NCI-H82 treated with DMSO at 0.1 percent for 48 hours (cell line): Measurements from ENCODE around the gene GALNTL6.

Experiments
- DNase-seq: peaks from one replicate; lab custom pipeline; 2025; ENCODE audit not compliant: unreplicated experiment; lab: John Stamatoyannopoulos, UW

Gene GALNTL6

DNA sequence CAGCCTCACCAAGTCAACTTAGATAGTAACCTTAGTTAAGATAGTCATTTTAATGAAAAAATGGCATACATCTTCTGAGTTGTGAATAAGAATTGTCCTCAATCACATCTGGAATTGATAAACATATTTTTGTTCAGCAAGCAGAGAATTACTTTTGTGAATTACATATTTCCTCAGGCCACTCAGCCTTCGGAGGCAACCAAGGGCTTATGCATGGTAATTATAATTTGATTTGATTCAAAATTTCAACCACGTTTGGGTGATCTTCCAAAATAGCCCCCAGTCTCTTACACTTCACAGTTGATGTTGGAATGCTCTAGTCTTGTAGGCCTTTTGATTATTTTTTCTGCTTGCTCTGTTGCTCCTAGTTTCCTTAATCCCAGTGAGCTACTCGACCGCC, 63.4 kb downstream of the GALNTL6 start:
- no peak for DNase-seq

- no peak for DNase-seq
These were observed 66.9 kb downstream of the GALNTL6 start for GRCh38 chr4:171880136-171880535.

DNA sequence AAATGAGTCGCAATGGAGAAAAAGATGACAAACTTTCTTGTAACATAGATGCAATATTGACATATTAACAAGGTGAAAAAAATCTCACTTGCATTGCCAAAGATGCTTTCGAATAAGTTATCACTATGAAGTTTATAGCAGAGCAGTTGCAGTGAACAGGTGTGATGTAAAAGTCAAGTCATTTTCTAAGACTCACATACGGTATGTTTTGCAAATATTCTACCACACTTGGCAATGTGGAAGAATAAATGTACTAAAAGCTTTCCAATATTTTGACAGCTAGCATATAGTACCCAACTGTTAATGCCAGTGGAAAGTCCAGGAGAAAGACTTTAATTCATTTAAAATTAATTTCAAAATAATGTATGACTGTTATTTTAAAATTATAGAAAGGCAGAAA, 76.5 kb downstream of the GALNTL6 start:
- no peak for DNase-seq

GRCh38 chr4:171891038-171891437, 77.8 kb downstream of the GALNTL6 start:
- DNase-seq = no peak

DNA sequence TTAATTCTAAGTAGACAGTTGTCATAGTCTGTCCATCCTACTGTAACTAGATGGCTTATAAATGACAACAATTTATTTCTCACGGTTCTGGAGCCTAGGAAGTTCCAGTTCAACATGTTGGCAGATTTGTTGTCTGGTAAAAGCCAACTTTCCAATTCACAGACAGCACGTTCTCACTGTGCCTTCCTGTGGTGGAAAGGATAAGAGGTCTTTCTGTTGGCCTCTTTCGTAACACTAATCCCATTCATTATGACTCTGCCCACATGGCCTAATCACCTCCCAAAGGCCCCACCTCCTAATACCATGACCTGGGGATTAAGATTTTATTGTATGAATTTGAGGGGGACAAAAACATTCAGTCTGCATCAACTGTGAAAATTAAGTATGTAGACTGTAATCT, 83.2 kb downstream of the GALNTL6 start:
- no peak for DNase-seq

DNA sequence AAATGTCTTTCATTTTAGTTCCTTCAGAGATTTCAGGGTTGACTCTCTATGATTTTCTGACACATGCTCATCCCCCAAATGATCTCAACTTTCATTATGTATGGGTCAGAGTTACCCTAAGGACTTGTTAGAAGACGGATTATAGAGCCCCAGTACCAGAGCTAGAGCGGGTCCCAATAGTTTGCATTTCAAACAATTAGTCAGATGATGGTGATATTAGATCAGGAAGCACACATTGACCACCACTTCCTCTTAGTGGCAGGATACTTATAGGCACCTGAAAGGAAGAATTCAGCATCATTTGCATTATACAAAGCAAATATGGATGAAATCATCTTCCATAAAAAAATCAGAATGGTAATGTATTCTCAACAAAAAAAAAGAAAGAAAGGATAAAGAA, 106.1 kb downstream of the GALNTL6 start:
- DNase-seq = no peak

- no peak for DNase-seq
These were observed 107.7 kb downstream of the GALNTL6 start for GRCh38 chr4:171920901-171921300.

DNA sequence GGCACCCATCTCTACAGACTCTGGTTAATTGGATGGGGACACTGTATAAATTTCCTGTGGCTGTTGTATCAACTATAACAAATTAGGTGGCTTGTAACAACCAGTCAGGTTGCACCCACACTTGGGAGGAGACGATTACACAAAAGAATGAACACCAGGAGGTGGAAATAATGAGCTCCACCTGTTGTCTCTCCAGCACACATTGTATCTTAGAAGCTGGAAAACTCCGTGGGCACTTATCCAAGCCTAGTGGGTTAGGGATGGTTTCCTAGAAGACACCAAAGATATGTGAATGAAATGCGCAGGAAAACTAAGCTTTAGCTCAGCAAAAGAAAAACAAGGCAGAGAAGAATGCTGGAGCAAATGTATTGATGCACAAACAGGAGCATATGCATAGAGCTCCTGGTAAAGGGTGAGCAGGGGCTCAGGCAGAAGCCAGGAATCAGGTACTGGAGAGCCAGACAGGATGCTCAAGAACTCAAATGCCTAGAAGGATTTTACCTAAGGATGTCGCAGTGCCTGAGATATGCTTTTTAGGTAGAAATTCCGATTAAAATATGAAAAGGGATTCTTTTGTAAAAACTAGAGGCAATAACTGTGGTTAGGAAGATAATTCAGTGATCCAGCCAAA, 111.7 kb downstream of the GALNTL6 start:
- no peak for DNase-seq

GRCh38 chr4:171928336-171928735, 115.1 kb downstream of the GALNTL6 start:
- DNase-seq = no peak

GRCh38 chr4:171929477-171929876, 116.3 kb downstream of the GALNTL6 start:
- no peak for DNase-seq

GRCh38 chr4:171929907-171930306, 116.7 kb downstream of the GALNTL6 start:
- DNase-seq = no peak

DNA sequence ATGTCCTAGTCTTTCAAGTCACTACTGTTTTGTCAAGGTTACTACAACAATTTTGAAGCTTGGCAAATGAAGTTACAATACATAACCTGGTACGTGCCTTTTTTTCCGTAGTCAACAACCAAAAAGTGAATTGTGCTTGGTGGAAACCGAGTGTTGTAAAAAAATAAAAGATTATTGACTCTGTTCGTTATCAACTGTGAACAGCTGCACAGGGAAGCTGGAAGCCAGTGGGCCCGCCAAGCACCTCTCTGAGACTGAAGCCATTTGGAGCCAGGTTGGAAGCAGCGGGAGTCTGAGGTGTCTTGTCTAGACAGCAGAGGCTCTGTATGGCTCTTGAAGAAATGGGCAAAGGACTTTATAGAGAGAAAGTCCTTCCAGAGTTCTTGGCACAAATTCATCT, 119.0 kb downstream of the GALNTL6 start:
- DNase-seq = no peak

DNA sequence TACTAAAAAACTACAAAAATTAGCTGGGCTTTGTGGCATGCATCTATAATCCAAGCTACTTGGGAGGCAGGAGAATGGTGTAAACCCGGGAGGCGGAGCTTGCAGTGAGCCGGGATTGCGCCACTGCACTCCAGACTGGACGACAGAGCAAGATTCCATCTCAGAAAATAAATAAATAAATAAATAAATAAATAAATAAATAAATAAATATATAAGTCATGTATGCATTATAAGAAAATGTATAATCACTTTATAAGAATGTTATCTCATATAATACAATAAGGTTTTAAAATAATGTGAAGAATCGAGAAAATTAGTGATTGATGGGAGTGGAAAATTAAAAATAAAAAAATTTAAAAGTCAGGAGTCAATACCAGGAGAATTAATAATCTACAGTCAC, 127.5 kb downstream of the GALNTL6 start:
- DNase-seq = no peak

GRCh38 chr4:171947400-171947799, 134.2 kb downstream of the GALNTL6 start:
- DNase-seq = no peak

DNA sequence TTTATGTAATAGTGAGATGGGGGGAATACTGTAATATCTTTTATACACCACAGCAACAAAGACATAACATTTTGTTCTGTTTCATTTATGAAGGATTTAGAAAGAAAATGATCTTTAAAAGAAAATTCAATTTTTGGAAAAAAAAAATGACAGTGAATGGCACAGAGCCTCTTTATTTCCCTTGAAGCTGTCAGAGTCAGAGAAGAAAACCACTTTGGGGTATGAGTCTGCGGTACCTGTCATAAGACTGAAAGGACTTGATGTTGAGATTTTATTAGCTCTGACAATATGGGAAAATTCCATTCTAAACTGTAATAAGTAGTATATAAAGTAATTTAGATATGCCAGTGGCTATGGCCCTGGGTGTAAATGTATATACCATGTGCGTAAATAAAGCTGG, 134.8 kb downstream of the GALNTL6 start:
- no peak for DNase-seq

- DNase-seq = no peak
These were observed 141.4 kb downstream of the GALNTL6 start for GRCh38 chr4:171954650-171955049.

- no peak for DNase-seq
These were observed 143.5 kb downstream of the GALNTL6 start for GRCh38 chr4:171956678-171957077.

- no peak for DNase-seq
These were observed 148.9 kb downstream of the GALNTL6 start for GRCh38 chr4:171962110-171962509.

DNA sequence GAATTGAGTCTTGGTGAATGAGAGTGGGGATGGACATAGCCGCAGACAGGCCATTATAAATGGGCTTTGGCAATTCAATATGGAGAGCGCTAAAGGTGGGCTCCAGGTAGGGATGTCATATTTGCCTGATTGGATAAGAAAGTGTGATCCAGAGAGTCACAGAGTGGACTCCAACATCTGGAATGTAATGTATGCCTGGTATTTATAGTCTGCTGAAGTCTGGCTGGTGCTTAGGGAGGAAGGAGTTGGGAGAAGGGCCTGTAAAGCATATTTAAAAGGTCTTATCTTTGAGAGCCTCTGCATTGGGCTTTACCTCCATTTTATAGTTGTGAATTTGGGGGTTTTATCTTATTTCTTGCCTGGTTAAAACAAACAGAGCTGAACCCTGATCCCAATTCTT, 153.2 kb downstream of the GALNTL6 start:
- no peak for DNase-seq

- DNase-seq = no peak
These were observed 165.0 kb downstream of the GALNTL6 start for GRCh38 chr4:171978216-171978615.

DNA sequence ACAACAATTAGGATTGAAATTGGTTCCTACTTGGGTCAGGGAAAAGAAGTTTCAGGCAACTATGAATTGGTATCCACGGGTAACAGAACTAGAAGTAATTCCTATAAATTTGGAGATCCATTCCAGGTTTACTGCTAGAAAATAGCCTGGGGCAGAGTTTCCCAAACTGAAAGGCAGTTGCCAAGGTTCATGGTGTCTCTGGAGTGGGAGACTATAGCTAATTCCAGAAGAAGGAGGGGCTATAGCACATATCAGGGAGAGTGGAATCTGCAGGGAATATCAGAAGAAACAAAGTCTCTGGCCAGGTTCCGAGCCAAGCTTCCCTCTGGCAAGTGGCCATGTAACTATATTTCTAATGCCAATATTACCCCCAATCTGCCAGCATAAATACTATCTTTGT, 166.3 kb downstream of the GALNTL6 start:
- DNase-seq = no peak

- DNase-seq = no peak
These were observed 168.0 kb downstream of the GALNTL6 start for GRCh38 chr4:171981185-171981584.

GRCh38 chr4:171983935-171984805, 171.0 kb downstream of the GALNTL6 start:
- no peak for DNase-seq
